GM19463 (cell line): ENCODE results near the gene SUMO1.
"Not testable (repeated sequence)": the region's sequence is repeated elsewhere in the genome, so short reads cannot be mapped to it uniquely, and the experiment has no call there.

ENCODE experiments used
- ATAC-seq: cut with Tn5 transposase; IDR thresholded peaks from one replicate; pipeline ENCODE4 v1.9.1; 2021; ENCODE audit warnings: mild to moderate bottlenecking, moderate library complexity; ENCODE audit not compliant: unreplicated experiment

Gene SUMO1

GRCh38 chr2:202238234-202239197 lies at the start of gene SUMO1:
SUMO1 (minus strand) TSS chr2:202238597; CDS start chr2:202238451, 146 bp downstream.
- ATAC-seq, result peak; percentile 97

- ATAC-seq, result no peak
Observed at GRCh38 chr2:202286595-202286994, 48.2 kb upstream of the SUMO1 start.

GRCh38 chr2:202278944-202279343 lies 40.5 kb upstream of the SUMO1 start:
- ATAC-seq, result no peak

GRCh38 chr2:202278036-202278760 lies 39.8 kb upstream of the SUMO1 start:
- ATAC-seq, result no peak

- not testable (repeated sequence) for ATAC-seq
Observed at GRCh38 chr2:202276078-202276720, 37.8 kb upstream of the SUMO1 start.

GRCh38 chr2:202270487-202270886 lies 32.1 kb upstream of the SUMO1 start:
- peak; percentile 32 for ATAC-seq

GRCh38 chr2:202269585-202269984 lies 31.2 kb upstream of the SUMO1 start:
- ATAC-seq, result no peak

GRCh38 chr2:202267495-202267894 lies 29.1 kb upstream of the SUMO1 start:
- no peak for ATAC-seq

- ATAC-seq, result peak; percentile 89
Observed at GRCh38 chr2:202265467-202266277, 27.3 kb upstream of the SUMO1 start, which contains the start of gene NOP58. NOP58 (plus strand) TSS chr2:202265763; CDS start chr2:202265942, 179 bp downstream.

- no peak for ATAC-seq
Observed at GRCh38 chr2:202261531-202261930, 23.1 kb upstream of the SUMO1 start.

GRCh38 chr2:202251494-202251893 lies 13.1 kb upstream of the SUMO1 start:
- ATAC-seq, result no peak

GRCh38 chr2:202249521-202250253 lies 11.3 kb upstream of the SUMO1 start:
- ATAC-seq, result no peak

- ATAC-seq, result not testable (repeated sequence)
Observed at GRCh38 chr2:202247710-202248109, 9.3 kb upstream of the SUMO1 start.

- peak; percentile 35 for ATAC-seq
Observed at GRCh38 chr2:202237787-202238233, 587 bp downstream of the SUMO1 start.

- no peak for ATAC-seq
Observed at GRCh38 chr2:202221873-202222272, 16.5 kb downstream of the SUMO1 start.

- ATAC-seq, result no peak
Observed at GRCh38 chr2:202215179-202215578, 23.2 kb downstream of the SUMO1 start.

GRCh38 chr2:202208526-202208925 lies 29.9 kb downstream of the SUMO1 start:
- no peak for ATAC-seq

- no peak for ATAC-seq
Observed at GRCh38 chr2:202204855-202205254, 33.5 kb downstream of the SUMO1 start.

GRCh38 chr2:202203348-202203747 lies 35.0 kb downstream of the SUMO1 start:
- ATAC-seq, result no peak
